ENCODE measurements around the gene HTR3A.
A peak's percentile ranks its signal among the peaks of the same experiment; 100 is the strongest.
"Not testable (repeated sequence)": the region's sequence is repeated elsewhere in the genome, so short reads cannot be mapped to it uniquely, and the experiment has no call there.

HTR3A gene

DNA sequence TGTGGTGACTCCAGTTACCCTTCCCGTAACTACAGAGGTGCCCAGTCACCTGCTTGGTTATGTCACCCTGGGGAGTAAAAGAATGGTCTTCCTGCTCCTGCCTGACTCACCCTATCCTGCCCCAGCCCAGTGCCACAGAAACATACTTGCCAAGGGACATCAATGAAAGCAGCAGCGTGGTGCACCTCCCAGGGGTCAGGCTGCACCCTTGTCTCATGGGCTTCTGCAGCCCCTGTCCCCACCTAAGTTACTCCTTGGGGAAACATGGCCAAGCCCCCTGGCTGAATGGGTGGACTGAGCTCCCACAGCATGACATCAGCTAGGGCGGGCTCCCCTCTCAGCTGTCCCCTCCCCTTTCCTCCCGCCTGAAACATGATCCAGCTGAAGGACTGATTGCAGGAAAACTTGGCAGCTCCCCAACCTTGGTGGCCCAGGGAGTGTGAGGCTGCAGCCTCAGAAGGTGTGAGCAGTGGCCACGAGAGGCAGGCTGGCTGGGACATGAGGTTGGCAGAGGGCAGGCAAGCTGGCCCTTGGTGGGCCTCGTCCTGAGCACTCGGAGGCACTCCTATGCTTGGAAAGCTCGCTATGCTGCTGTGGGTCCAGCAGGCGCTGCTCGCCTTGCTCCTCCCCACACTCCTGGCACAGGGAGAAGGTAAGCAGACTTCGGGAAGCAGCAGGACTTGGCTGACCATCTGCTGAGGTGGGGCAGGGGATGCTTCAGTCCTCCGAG, at the start of gene HTR3A:
HTR3A (plus strand) TSS at position 368 of the 730 bp plus-strand sequence; CDS start at position 586, 218 bp downstream.
- DNase-seq: peak in 1 of 2 experiments; percentile 4

DNA sequence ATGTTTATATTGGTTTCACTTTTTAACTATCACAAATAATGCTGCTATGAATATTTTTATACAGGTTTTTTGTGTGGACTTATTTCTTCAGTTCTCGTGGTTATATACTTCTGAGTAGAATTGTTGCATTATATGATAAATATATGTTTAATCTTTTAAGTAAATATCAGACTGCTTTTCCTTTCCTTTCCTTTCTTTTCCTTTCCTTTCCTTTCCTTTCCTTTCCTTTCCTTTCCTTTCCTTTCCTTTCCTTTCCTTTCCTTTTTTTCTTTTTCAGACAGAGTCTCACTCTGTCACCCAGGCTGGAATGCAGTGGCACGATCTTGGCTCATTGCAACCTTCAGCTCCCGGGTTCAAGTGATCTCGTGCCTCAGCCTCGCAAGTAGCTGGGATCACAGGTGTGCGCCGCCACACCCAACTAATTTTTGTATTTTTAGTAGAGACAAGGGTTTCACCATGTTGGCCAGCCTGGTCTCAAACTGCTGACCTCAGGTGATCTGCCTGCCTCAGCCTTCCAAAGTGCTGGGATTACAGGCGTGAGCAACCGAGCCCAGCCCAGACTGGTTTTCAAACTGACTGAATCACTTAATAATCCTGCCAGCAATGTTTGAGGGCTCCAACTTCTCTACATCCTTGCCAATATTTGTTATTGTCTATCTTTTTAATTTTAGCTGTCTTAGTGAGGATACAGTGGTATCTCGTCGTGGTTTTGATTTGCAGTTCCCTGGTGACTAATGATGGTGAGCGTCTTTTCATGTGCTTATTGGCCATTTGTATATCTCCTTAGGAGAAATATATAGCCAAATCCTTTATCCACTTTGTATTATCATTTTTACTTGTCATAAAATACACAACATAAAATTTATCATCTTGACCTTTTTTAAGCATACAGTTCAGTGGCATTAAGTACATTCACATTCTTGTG, 48.4 kb upstream of the HTR3A start:
- DNase-seq: no peak

- DNase-seq: no peak
Observed at GRCh38 chr11:113928311-113928710, 46.6 kb upstream of the HTR3A start.

GRCh38 chr11:113932788-113933187, 42.1 kb upstream of the HTR3A start:
- DNase-seq: no peak

- DNase-seq: not testable (repeated sequence)
Observed at GRCh38 chr11:113934193-113934592, 40.7 kb upstream of the HTR3A start.

DNA sequence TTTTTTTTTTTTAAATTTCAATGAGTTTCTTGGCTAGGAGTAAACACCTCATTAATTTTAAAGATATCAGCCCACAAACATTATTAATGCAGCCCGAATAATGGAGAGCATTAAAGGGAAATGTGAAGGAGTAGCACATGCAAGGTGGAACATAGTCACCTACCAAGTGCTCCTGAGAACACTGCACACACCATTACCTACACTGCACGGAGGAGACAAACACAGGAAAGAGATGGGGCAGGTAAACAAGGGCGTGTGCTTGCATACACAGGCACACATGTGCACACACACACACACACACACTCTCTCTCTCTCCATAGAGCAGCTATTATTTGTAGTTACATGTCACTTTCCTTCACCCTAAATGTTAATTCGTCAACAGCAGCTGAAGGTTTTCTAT, 40.1 kb upstream of the HTR3A start:
- no peak for DNase-seq

DNA sequence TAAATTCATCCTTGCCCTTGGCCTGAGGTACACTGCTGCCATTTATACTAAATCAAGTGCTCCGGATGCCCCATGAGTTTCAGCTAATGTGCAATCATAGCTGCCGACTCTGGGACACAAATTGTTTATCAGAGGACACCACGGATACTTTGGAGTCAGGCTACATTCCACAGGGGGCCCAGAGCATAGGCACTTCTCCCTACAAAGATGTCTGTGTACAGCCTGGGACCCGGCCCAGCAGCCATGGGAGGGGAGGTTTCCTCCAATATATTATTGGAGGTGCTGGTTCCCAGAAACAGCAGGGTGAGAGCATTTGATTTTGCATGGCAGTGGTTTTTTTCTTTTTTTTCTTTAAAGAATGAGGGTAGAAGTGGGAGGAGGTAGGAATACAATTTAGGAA, 39.0 kb upstream of the HTR3A start:
- no peak for DNase-seq

DNA sequence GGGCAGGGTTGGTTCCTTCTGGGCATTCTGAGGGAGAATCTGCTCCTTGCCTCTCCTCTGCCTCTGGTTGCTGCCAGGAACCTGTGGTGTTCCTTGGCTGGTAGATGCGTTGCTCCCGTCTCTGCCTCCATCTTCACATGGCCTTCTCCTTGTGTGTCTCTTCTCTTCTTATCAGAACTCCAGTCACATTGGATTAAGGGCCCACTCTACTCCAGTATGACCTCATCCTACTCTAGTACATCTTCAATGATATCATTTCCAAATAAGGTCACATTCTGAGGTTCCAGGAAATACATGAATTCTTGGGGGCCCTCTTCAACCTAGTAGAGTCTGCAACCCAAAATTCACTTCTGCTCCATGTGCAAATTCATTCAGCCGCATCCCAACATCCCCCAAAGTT, 37.0 kb upstream of the HTR3A start:
- DNase-seq: no peak

GRCh38 chr11:113942256-113942655, 32.7 kb upstream of the HTR3A start:
- no peak for DNase-seq

GRCh38 chr11:113946162-113946561, 28.7 kb upstream of the HTR3A start:
- not testable (repeated sequence) for DNase-seq

GRCh38 chr11:113947994-113948393, 26.9 kb upstream of the HTR3A start:
- DNase-seq: no peak

- DNase-seq: no peak
Observed at GRCh38 chr11:113949891-113950290, 25.0 kb upstream of the HTR3A start.

DNA sequence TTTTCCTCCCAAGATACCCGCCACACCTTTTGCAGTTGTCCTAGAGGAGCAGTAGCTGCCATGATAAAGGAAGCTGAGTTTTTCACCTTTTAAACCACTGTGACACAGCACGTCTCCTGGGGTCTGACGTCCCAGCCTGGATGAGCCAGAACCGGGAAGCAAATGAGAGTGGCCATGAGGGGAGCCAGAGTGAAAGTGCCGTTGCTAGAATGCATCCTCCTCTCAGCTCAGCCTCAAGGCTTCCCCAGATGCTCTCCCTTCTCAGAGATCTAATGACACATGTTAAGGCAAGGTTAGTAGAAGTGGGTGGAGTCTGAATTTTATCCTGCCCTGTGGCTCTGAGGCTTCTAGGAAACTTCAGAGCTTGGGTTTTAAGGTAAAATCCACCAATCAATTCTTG, 23.4 kb upstream of the HTR3A start:
- no peak for DNase-seq

DNA sequence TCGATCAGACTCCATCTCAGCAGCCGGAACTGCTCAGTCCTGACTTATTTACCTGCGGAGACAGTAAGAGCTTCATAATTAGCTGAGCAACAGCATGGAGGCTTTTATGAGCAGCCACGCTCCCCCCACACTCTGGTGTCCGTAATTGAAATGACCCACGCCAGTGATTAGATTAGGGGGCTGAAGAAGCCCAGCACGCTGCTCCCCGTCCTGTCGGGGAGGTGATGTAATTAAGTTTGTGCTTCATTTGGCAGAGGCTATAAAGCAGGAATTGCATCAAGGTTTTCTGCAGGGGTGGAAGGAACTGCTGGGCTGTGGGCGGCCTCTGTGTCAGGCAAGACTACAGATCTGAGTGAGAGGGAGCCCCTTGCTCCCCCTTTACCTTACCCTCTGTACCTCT, 22.8 kb upstream of the HTR3A start:
- no peak for DNase-seq

GRCh38 chr11:113952588-113952987, 22.3 kb upstream of the HTR3A start:
- no peak for DNase-seq

GRCh38 chr11:113954235-113954634, 20.7 kb upstream of the HTR3A start:
- DNase-seq: no peak

DNA sequence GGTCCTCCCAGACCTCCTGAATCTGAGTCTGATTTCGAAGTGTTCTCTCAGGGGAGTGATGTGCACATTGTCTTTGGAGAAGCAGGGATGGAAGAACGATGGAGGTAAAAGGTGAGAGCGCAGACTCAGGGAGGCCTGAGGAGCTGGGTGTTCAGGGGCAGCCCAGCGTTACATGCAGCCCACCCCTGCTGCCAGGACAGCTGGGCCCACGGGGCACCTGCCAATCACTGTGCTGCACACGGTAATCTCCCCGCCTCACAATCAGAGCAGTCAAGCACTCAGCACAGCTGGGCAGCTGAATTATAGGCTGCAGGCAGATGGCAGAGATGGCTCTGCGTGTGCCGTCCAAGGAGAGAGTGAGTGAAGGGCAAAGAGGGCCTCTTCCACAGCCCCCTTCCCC, 17.9 kb upstream of the HTR3A start:
- DNase-seq: no peak

GRCh38 chr11:113960702-113961330, 14.1 kb upstream of the HTR3A start:
- DNase-seq: no peak

- no peak for DNase-seq
Observed at GRCh38 chr11:113967361-113967760, 7.5 kb upstream of the HTR3A start.

- DNase-seq: no peak
Observed at GRCh38 chr11:113971506-113972195, 3.3 kb upstream of the HTR3A start.

DNA sequence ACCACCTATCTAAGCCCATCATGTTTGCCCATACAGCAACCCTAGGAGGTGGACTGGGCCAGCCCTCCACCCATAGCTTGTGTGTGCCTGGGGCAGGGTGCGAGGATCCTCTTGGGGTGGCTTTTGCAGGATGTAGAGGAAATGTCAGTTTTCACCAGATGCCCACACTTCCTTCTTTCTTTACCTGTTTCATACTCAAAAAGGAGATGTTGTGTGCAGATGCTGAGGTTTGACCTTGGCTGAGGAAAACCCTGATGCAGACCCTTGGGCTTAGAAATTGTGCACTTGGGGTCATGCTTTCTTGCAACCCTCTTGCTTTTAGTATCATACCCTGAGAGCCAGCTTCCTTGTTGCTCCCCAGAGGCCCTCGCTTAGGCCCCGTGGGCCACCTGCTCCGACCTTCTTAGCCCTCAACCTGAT, 2.2 kb downstream of the HTR3A start:
- DNase-seq: no peak

DNA sequence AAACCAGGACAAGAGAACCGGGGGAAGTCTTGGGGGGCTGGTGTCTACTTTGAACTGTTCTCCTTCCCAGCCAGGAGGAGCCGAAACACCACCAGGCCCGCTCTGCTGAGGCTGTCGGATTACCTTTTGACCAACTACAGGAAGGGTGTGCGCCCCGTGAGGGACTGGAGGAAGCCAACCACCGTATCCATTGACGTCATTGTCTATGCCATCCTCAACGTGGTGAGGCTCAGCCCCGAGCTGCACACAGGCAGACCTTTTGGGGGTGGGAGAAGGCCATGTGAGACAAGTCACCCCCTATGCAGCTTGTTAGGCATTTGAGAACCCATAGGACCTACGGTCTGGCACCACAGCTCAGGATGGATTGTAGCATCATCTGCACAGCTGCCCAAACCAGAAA, 2.8 kb downstream of the HTR3A start:
- no peak for DNase-seq

DNA sequence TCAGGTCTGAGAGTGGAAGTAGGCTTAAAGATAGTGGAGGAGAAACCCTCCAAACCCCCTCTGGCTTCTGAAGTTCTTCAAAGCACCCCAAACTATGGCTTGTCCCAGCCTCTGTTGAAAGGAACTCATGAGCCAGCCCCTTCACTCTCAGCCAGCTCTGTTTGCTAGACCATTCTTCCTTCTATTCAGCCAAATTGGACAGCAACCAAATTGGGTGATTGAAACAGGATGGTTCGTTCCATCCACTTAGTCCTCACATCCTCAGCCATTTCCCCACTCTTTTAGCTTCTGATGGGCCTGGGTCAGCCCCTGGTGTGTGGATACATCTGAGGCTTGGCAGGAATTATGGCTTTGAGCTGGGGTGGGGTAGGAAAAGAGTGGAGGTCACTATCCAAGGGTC, 4.5 kb downstream of the HTR3A start:
- DNase-seq: no peak

Measured in cerebellar nuclear complex (tissue), 1 donor.